ENCODE results near the gene HSPH1.

- no peak for TF ChIP-seq CTCF (IDR thresholded peaks at IDR 0.05)
- no peak for TF ChIP-seq EP300 (IDR thresholded peaks at IDR 0.05)
- no peak for TF ChIP-seq POLR2A (IDR thresholded peaks at IDR 0.05)
- no peak for TF ChIP-seq POLR2AphosphoS5 (IDR thresholded peaks at IDR 0.05)
Observed at GRCh38 chr13:31168166-31168565, 6.5 kb upstream of the HSPH1 start.

Measured in gastroesophageal sphincter (tissue), 3 donors.